Ectodermal cell (in vitro differentiated cells): ENCODE results near the gene HCRTR1. TPM values are rescaled to one million over a fixed set of nuclear protein-coding genes. Genes with fewer than 3 reads are reported as not detected.

Source experiments
- H3K27ac ChIP-seq: 2 replicates; pipeline ENCODE4 v1.7.0; 2013; ENCODE audit warnings: mild to moderate bottlenecking, low read depth, low read length; ENCODE audit not compliant: insufficient read depth, poor library complexity, severe bottlenecking
- H3K27me3 ChIP-seq: 2 replicates; pipeline ENCODE4 v1.7.0; 2013; ENCODE audit warnings: mild to moderate bottlenecking, low read length; ENCODE audit not compliant: insufficient read depth, control insufficient read depth, poor library complexity, severe bottlenecking
- H3K36me3 ChIP-seq: one replicate; pipeline ENCODE4 v1.7.0; 2013; ENCODE audit warnings: low read length; ENCODE audit not compliant: control insufficient read depth, insufficient read depth
- H3K4me1 ChIP-seq: one replicate; pipeline ENCODE4 v1.7.0; 2013; ENCODE audit warnings: low read length; ENCODE audit not compliant: control insufficient read depth, insufficient read depth
- H3K4me3 ChIP-seq: 2 replicates; pipeline ENCODE4 v1.7.0; 2013; ENCODE audit warnings: low read depth, low read length, control low read depth; ENCODE audit not compliant: insufficient read depth
- H3K9me3 ChIP-seq: 2 replicates; pipeline ENCODE4 v1.7.0; 2013; ENCODE audit warnings: mild to moderate bottlenecking, low read length, moderate library complexity; ENCODE audit not compliant: control insufficient read depth
- WGBS, 2 experiments: methylation state at CpG; one replicate each; pipeline ENCODE4 v1.1.7; 2013; ENCODE audit warnings: missing lambda C conversion rate in 2 of 2; 5-methylcytosine and 5-hydroxymethylcytosine counted together
- polyA plus RNA-seq, 4 experiments: library from polyadenylated mRNA; stranded (reverse); fragments of 50-300 nt; gene quantifications; one replicate each; pipeline ENCODE4 v1.2.3, GENCODE V29; 2013

HCRTR1 gene
- polyA plus RNA-seq (2013, experiment 1 of 4): not detected
- not detected for polyA plus RNA-seq (2013, experiment 2 of 4)
- polyA plus RNA-seq (2013, experiment 3 of 4): not detected
- polyA plus RNA-seq (2013, experiment 4 of 4): not detected

DNA sequence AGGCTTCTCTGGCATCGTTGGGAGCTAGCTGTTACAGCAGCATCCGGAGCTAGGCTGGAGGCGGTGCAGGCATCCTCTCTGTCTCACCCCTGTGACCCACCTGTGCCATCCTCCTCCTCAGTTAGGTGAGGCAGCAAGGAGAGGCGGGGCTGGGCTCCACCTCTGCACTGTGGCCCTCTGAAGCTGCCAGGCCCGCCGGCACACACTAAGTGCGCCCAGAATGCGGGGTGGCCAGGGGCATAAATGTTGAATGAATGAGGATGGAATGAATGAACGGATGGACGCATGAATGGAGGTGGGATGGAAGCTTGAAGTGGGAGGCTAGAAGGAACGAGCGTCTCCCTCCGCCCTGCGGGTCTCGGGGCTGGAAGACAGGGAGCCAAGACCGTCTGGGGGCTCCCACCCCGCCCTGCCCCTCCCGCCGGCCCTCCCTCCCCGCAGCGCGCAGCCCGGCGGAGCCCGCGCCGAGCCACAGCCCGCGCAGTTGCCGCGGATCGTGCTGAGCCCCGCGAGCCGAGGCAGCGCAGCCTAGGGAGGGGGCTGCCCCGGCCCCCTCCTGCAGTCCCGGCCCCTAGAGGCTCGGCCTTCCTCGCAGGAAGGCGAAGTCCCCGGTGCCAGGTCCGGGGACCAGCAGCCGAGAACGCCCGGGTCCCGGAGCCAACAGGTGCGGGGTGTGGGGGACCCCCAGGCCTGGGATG lies at the start of gene HCRTR1:
Gene HCRTR1, plus strand, starts transcription at position 472 of the 698 bp plus-strand sequence. CDS start 1,504 bp downstream, outside the sequence.
- Histone ChIP-seq H3K4me3 (peak within 1 kb of the TSS; percentile 52), H3K27ac (no peak within 1 kb of the TSS), H3K4me1 (peaks cover 5% of the 10 kb centered on the region), H3K36me3 (no peaks in the 10 kb centered on the region), H3K9me3 (no peaks in the 10 kb centered on the region), H3K27me3 (peaks cover 35% of the 10 kb centered on the region)
- WGBS, 2 experiments: 7 to 8% methylated on average over 48 of the region's 48 CpGs

GRCh38 chr1:31567956-31568570 lies 49.4 kb upstream of the HCRTR1 start:
- no peak overlapping the region for H3K27ac ChIP-seq
- 90 to 91% methylated on average over 9 to 10 of the region's 10 CpGs for WGBS, 2 experiments

DNA sequence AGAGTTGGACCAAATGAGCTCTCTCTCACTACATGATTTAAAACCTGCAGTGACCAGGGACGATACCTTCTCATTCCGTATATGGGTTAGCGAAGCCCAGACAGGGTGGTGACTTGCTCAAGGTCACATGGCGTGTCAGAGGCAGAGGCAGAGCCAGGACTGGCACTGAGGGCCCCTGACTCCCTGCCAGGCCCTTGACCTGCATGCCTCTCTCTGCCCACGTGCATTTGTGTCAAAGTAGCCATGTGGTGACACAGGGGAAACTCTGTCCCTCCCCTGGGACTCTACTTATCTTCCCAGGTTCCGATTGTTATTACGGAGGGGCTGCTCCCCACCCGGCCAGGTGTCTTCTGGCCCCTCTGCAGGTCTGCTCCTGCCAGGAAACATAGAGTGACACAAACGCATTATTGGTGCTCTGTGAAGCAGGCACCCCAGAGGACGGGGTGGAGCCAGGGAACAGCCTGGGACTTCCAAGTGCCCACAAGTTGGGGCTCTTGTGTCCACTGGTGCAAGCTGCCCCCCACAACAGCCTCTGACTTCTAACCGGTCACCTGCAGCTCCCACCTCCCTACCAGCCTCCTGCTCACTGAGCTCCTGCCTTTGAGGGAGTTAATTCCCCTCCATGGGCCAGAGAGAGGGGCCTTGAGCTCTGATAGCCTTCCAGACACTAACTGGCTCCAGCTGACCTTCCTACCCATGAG lies 48.4 kb upstream of the HCRTR1 start:
- Histone ChIP-seq H3K36me3 (no peaks in the 10 kb centered on the region), H3K9me3 (no peaks in the 10 kb centered on the region), H3K4me1 (no peaks in the 10 kb centered on the region), H3K4me3 (no peak overlapping the region), H3K27ac (no peak overlapping the region), H3K27me3 (no peaks in the 10 kb centered on the region)
- WGBS, 2 experiments: 86 to 90% methylated on average over 11 of the region's 11 CpGs

More at GRCh38 chr1:31567956-31568570, 49.4 kb upstream of the HCRTR1 start:
- no peaks in the 10 kb centered on the region for H3K4me1 ChIP-seq
- no peaks in the 10 kb centered on the region for H3K27me3 ChIP-seq
- H3K36me3 ChIP-seq: no peaks in the 10 kb centered on the region
- no peaks in the 10 kb centered on the region for H3K9me3 ChIP-seq
- H3K4me3 ChIP-seq: no peak overlapping the region

GRCh38 chr1:31569596-31570173 lies 47.8 kb upstream of the HCRTR1 start:
- H3K4me1 ChIP-seq: no peaks in the 10 kb centered on the region
- H3K4me3 ChIP-seq: no peak overlapping the region
- no peak overlapping the region for H3K27ac ChIP-seq
- WGBS, 2 experiments: 91 to 94% methylated on average over 13 of the region's 13 CpGs
- H3K27me3 ChIP-seq: no peaks in the 10 kb centered on the region
- H3K9me3 ChIP-seq: no peaks in the 10 kb centered on the region
- H3K36me3 ChIP-seq: no peaks in the 10 kb centered on the region

- Histone ChIP-seq H3K36me3 (no peaks in the 10 kb centered on the region), H3K27ac (no peak overlapping the region), H3K27me3 (no peaks in the 10 kb centered on the region), H3K4me1 (no peaks in the 10 kb centered on the region), H3K4me3 (no peak overlapping the region), H3K9me3 (no peaks in the 10 kb centered on the region)
- whole genome bisulfite sequencing, 2 experiments: 94 to 95% methylated on average over 11 of the region's 11 CpGs
Measured at GRCh38 chr1:31570228-31570627, 47.3 kb upstream of the HCRTR1 start.

- no peak overlapping the region for H3K27ac ChIP-seq
- H3K4me3 ChIP-seq: no peak overlapping the region
- H3K9me3 ChIP-seq: no peaks in the 10 kb centered on the region
- peaks cover 4% of the 10 kb centered on the region for H3K27me3 ChIP-seq
- peaks cover under 1% of the 10 kb centered on the region for H3K4me1 ChIP-seq
- H3K36me3 ChIP-seq: no peaks in the 10 kb centered on the region
- 96 to 100% methylated on average over 1 of the region's 1 CpG for WGBS, 2 experiments
Measured at GRCh38 chr1:31570906-31571305, 46.6 kb upstream of the HCRTR1 start.

DNA sequence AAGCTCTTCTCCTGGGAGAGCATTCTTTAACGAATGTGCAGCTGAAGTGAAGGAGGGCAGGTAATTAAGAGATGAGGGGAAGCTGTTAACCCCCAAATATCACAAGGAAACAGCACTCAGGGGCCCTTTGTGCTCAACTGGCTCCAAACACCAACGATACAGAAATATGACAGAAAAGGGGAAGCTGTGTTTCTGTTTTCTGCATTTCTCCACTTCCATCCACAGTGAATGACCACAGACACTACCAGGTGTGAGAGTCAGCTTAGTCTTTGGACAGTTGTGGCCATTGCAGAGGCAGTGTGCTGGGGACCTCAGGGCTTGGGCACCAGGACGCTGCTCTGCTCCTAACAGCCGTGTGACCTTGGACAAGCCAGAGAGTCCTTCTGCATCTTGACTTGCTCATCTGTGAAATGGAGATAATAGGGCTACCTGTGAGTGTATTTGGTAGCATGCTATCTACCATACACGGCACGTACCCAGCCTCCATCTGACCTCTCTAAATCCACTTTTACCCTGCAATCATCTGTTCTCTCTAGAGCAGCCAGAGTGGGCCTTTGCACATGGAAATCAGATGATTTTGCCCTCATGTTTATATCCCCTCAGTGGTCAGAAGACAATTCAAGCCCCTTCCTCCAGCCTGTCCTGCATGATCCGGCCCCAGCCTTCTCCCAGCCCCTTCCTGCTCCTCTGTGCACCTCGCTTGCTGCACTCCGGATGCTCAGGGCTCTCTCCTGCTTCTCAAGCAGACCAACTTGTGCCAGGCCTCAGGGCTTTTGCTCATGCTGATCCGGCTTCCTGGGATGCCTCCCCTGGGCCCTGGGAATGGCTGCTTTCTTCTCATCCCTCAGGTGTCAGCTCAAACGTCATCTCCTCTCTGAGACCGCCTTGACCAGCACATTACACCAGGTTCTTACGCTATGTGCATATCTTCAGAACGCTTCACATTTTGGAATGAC lies 45.9 kb upstream of the HCRTR1 start:
- no peaks in the 10 kb centered on the region for H3K36me3 ChIP-seq

DNA sequence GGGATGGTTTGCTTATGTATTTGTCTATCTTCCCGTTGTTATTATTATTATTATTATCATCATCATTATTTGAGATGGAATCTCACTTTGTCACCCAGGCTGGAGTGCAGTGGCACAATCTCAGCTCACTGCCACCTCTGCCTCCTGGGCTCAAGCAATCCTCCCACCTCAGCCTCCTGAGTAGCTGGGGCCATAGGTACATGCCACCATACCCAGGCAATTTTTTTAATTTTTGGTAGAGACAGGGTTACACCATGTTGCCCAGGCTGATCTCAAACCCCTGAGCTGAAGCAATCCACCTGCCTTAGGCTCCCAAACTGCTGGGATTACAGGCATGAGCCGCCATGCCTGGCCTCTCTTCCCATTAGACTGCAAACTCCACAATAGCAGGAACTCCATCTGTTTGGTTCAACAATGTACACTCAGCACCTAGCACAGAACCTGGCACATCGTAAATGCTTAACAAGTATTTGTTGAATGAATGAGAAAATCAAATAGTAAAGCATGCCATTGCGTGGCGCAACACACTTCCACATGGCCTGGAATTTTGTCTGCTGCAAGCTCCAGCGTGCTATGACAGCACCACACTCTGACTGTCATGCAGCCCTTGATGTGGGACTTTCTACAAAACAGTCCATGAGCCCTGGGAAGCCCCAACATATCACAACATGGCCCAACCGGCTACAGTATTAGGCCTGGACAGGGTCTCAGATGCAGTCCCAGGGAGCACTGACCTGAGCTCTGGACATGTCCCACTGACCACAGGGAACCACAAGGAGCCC lies 45.0 kb upstream of the HCRTR1 start:
- peaks cover 19% of the 10 kb centered on the region for H3K27me3 ChIP-seq
- no peak overlapping the region for H3K27ac ChIP-seq
- no peaks in the 10 kb centered on the region for H3K9me3 ChIP-seq

More for the DNA sequence above, 45.9 kb upstream of the HCRTR1 start:
- peaks cover 5% of the 10 kb centered on the region for H3K4me1 ChIP-seq
- WGBS, 2 experiments: 91 to 92% methylated on average over 12 to 13 of the region's 14 CpGs
- H3K9me3 ChIP-seq: no peaks in the 10 kb centered on the region
- H3K27ac ChIP-seq: no peak overlapping the region
- H3K4me3 ChIP-seq: no peak overlapping the region
- H3K27me3 ChIP-seq: peaks cover 10% of the 10 kb centered on the region

GRCh38 chr1:31573261-31573660 lies 44.2 kb upstream of the HCRTR1 start:
- H3K36me3 ChIP-seq: no peaks in the 10 kb centered on the region
- peaks cover 21% of the 10 kb centered on the region for H3K27me3 ChIP-seq
- H3K4me3 ChIP-seq: no peak overlapping the region
- H3K27ac ChIP-seq: no peak overlapping the region
- 93% methylated on average over 8 of the region's 8 CpGs for WGBS, 2 experiments
- H3K9me3 ChIP-seq: no peaks in the 10 kb centered on the region
- peaks cover 5% of the 10 kb centered on the region for H3K4me1 ChIP-seq

More for the DNA sequence above, 45.0 kb upstream of the HCRTR1 start:
- WGBS, 2 experiments: 95 to 96% methylated on average over 6 of the region's 7 CpGs
- Histone ChIP-seq H3K4me3 (no peak overlapping the region), H3K36me3 (no peaks in the 10 kb centered on the region), H3K4me1 (peaks cover 5% of the 10 kb centered on the region)
